GM12891 (cell line): ENCODE results near the gene IQSEC3.
"Not testable (repeated sequence)": the region's sequence is repeated elsewhere in the genome, so short reads cannot be mapped to it uniquely, and the experiment has no call there.

Experiments
- DNase-seq: peaks from one replicate; pipeline ENCODE4 v3.0.0; 2011; ENCODE audit warnings: low spot score; ENCODE audit not compliant: insufficient read length
- FAIRE-seq: peaks from 2 replicates; lab custom pipeline; 2011; peaks lifted over from hg19 to GRCh38; lab: Jason Lieb, UNC
- PAX5 ChIP-seq: IDR thresholded peaks from 2 replicates; pipeline ENCODE4 v1.6.1; 2011; ENCODE audit warnings: low read length, moderate library complexity, mild to moderate bottlenecking; ENCODE audit not compliant: insufficient read depth, severe bottlenecking
- POLR2A ChIP-seq: IDR thresholded peaks from 2 replicates; pipeline ENCODE4 v1.6.1; 2011; ENCODE audit warnings: low read depth, low read length, control low read depth
- POLR2AphosphoS5 ChIP-seq: IDR thresholded peaks from 2 replicates; pipeline ENCODE4 v1.6.1; 2011; ENCODE audit warnings: low read depth, low read length, control low read depth
- POU2F2 ChIP-seq: IDR thresholded peaks from 2 replicates; pipeline ENCODE4 v1.6.1; 2011; ENCODE audit warnings: low read depth, mild to moderate bottlenecking, control low read depth, low read length, moderate library complexity
- SPI1 ChIP-seq: IDR thresholded peaks from 2 replicates; pipeline ENCODE4 v1.6.1; 2011; ENCODE audit warnings: low read depth, low read length, control low read depth
- TAF1 ChIP-seq: IDR thresholded peaks from 2 replicates; pipeline ENCODE4 v1.6.1; 2011; ENCODE audit warnings: low read depth, low read length, control low read depth

Gene IQSEC3

DNA sequence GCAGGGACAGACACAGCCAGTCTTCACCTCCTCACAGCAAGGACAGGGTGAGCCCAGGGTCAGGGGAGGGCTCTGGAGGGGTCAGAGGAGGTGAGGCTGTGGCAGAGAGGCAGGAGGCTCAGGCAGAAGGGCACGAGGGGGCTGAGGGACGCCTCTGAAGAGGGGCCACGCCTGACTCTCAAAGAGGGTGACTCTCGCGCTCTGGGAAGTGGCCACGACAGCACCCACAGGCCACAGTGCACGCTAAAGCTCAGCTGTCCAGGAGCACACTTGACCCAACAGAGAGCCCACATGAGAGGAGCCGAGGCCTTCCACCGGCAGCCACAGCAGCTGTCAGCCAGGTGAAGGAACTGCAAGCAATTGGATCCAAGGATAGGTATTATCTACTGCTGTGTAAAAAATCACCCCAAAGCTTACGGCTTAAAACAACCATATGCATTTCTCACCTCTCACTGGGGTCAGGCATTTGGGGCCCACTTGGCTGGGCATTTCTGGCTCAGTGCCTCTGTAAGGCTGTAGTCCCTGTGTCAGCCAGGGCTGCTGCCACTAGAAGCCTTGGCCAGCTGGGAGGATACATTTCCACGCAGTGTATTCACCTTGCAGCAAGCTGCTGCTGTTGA is 119.5 kb downstream of the IQSEC3 start:
- TF ChIP-seq POLR2A, result no peak
- no peak for TF ChIP-seq POU2F2
- TF ChIP-seq PAX5, result no peak
- TF ChIP-seq POLR2AphosphoS5, result no peak
- TF ChIP-seq TAF1, result no peak
- no peak for TF ChIP-seq SPI1
- DNase-seq (no peak), FAIRE-seq (no peak)

DNA sequence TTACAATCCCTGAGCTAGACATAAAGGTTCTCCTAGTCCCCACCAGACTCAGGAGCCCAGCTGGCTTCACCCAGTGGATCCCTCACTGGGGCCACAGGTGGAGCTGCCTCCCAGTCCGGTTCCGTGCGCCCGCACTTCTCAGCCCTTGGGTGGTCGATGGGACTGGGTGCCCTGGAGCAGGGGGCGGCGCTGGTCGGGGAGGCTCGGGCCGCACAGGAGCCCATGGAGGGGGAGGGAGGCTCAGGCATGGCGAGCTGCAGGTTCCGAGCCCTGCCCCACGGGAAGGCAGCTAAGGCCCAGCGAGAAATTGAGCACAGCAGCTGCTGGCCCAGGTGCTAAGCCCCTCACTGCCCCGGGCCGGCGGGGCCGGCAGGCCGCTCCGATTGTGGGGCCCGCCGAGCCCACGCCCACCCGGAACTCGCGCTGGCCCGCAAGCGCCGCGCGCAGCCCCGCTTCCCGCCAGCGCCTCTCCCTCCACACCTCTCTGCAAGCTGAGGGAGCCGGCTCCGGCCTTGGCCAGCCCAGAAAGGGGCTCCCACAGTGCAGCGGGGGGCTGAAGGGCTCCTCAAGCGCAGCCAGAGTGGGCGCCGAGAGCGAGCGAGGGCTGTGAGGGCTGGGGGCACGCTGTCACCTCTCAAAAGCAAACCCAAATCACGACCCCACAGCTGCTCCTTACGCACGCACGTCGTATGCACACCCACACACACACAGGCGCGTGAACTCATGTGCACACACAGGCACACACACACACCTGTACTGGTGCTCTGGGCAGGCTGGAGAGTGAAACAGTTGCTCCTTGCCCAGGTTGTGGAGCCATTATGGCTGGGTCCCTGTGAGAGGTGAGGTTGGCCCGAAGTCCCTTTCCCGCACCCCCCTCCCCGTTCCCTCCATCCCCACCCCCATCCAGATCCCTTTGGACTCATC is 121.7 kb downstream of the IQSEC3 start:
- DNase-seq, FAIRE-seq: not testable (repeated sequence)

DNA sequence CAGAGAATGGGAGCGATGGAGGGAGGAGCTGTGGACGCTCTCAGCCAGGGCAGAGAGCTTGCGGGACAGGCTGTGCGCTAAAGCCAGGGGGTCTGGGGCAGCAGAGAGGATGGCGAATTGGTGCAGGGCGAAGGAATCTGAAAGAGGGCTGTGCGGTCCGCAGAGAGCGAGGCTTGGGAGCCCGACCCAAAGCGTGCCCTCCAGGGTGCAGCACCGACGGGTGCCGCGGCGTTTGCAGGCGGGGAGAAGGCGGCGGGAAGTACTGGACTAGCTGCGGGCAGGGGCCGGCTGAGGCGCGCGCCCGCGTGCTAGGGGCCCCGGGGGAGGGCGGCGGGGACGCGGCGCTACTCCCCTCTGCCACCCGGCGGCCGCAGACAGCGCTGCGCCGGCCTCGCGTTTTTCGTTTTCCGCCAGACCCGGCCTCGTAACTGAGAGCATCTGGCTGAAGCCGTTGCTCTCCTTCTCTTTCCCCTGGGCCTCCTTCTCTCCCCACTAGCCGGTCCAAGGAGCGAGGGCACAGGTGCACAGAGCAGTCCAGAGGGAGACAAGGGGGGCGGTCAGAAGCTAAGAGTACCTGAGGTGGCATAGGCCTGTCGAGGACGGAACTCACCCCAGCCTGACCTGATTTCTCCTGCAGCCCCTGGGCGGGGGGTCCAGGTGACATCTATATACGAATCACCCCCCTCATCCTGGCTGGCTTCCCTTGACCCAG is 122.5 kb downstream of the IQSEC3 start:
- TF ChIP-seq TAF1 (no peak), SPI1 (no peak), POLR2A (no peak), POLR2AphosphoS5 (no peak)
- DNase-seq, result peak; percentile 81
- no peak for FAIRE-seq

DNA sequence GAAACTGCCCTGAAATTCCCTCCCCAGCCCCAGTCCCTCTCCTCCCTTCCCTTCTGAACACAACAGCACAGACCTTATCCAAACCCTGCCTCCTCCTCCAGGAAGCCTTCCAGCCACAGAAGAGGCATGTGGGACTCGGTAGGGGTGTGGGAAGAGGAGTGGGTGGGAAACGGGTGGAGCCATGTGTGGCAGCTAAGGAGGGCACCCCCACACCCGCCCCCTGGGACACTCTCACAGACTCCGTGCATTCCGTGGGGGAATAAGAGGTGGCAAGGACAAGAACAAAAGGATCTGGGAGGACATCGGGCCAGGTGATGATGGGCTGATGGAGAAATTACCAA is 123.0 kb downstream of the IQSEC3 start:
- TF ChIP-seq TAF1 (no peak), SPI1 (no peak), POU2F2 (no peak), PAX5 (no peak), POLR2A (no peak), POLR2AphosphoS5 (no peak)
- FAIRE-seq (no peak), DNase-seq (no peak)

DNA sequence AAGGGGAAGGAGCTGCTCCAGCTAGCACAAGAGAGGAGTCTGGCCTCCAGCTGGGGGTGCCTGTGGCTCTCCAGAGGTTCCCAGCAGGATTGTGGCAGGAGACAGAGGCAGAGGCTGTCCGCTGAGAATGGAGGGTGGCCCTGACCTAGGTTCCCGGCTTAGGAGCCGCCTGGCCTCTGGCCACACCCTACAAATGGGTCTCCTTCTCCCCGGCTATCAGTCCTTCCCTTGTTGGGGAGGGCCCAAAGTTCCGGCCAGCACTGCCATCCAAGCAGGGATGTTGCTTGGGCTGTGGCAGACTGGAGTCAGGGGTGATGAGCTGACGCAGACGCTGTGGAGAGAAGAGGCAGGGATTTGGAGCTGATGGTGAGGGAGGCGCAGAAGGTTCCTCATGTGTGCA is 124.3 kb downstream of the IQSEC3 start:
- TF ChIP-seq POU2F2 (no peak), POLR2A (no peak), PAX5 (no peak), SPI1 (no peak), TAF1 (no peak), POLR2AphosphoS5 (no peak)
- FAIRE-seq (no peak), DNase-seq (no peak)

DNA sequence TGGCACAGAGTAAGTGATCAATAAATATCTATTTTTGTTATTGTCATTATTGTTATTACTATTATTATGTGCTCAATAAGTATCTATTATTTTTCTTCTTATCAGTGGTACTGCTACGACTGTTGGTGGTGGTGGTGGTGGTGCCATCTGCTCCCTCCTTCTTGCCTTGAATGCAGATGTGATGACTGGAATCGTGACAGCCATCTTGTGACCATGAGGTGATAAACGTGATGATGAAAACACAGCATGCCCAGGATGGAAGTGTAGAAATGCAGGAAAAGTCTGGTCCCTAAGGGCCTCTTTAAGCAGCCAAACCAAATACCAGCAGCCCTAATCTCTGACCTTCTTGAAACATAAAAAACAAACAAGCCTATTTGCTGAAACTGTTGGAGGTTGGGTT is 125.0 kb downstream of the IQSEC3 start:
- DNase-seq, result no peak
- no peak for FAIRE-seq

DNA sequence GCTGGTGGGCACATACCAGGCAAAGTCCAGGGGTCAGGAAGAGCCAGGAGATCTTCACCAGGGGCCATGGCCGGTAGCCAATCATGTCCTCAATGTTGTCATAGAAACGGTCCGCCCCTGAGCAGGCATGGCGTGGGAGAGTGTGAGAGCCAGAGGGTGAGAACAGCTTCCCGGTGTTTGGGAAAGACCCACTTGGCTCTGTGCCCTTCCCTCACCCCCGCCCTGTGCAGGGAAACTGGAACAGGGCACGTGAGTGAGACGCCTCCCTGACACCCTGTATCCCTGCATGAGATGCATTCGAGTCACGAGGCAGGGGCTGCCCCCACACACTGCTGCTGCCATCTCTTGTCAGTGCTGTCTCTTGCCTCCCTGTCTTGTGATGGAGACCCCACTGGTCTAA is 126.7 kb downstream of the IQSEC3 start:
- DNase-seq (no peak), FAIRE-seq (no peak)
- TF ChIP-seq PAX5 (no peak), POU2F2 (no peak), TAF1 (no peak), SPI1 (no peak), POLR2AphosphoS5 (no peak), POLR2A (no peak)

More for the DNA sequence above, 125.0 kb downstream of the IQSEC3 start:
- TF ChIP-seq POLR2AphosphoS5 (no peak), PAX5 (no peak), POU2F2 (no peak), POLR2A (no peak), TAF1 (no peak), SPI1 (no peak)

DNA sequence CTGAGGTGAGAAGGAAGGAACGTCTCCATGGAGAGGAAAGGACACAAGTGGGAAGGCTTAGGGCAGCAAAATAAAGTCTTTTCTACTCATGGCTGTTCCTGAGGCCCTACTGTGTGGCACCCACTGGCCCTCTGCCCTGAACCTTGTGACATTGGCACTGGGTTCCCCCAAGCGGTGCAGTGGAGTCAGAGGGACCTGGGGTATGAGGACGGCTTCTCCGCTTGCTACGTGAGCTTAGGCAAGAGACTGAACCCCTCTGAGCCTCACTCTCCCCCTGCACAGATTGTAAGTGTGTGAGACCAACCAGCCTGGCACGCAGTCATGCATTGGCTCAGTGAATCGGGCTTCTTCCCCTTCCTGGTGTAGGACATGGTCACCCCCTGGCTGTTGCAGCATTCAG is 127.7 kb downstream of the IQSEC3 start:
- FAIRE-seq (no peak), DNase-seq (no peak)
- TF ChIP-seq PAX5, result no peak
- TF ChIP-seq POLR2AphosphoS5, result no peak
- no peak for TF ChIP-seq POU2F2
- TF ChIP-seq POLR2A, result no peak
- TF ChIP-seq SPI1, result no peak
- no peak for TF ChIP-seq TAF1

DNA sequence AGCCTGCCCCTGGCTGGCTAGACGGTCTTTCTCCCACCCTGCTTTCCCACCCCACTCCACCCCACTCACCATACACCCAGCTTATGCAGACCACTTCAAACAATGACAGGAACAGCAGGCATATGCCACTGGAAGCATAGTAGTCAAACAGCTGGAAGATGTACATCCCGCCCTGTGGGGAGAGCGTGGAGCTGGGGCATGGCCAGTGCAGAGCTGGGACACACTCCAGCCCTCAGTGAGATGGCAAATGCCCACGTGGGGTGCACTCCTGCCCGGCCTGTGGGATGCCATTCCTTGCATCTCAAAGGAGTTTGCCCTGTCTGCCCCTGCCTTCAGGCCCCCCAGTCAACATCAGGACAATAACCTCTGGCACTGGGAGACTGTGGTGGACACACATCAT is 128.6 kb downstream of the IQSEC3 start:
- no peak for TF ChIP-seq SPI1
- no peak for TF ChIP-seq POLR2AphosphoS5
- TF ChIP-seq PAX5, result no peak
- no peak for TF ChIP-seq TAF1
- no peak for TF ChIP-seq POU2F2
- TF ChIP-seq POLR2A, result no peak
- FAIRE-seq (no peak), DNase-seq (no peak)

DNA sequence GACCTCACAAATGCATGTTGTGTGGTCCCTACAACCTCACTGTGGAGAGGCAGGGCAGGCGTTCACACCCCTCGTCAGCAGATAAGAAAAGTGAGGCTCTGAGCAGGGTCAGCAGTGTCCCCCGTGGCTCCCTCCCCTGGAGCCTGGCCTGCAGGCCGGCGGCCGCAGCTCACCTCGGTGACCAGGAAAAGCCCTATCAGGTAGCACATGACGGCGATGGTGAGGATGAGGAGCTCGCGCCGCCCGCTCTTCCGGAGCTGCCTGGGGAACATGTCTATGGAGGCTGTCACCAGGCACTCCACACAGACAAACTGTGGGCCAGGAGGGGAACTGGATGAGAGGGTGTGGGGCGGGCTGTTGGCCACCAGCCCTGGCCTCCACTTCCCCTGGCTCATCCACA is 129.4 kb downstream of the IQSEC3 start:
- TF ChIP-seq TAF1, result no peak
- TF ChIP-seq SPI1, result no peak
- no peak for TF ChIP-seq POU2F2
- TF ChIP-seq POLR2AphosphoS5, result no peak
- no peak for TF ChIP-seq PAX5
- TF ChIP-seq POLR2A, result no peak
- FAIRE-seq (no peak), DNase-seq (no peak)
